AG10803 (cell line): ENCODE measurements around the gene RNF11.
A peak's percentile ranks its signal among the peaks of the same experiment; 100 is the strongest.
"Not testable (repeated sequence)": the region's sequence is repeated elsewhere in the genome, so short reads cannot be mapped to it uniquely, and the experiment has no call there.

Experiments used
- DNase-seq: peaks from one replicate; pipeline ENCODE4 v3.0.0; 2010; ENCODE audit warnings: low read depth
- H3K4me3 ChIP-seq: 2 replicates; pipeline ENCODE4 v1.5.1; 2011; ENCODE audit warnings: mild to moderate bottlenecking, low read length, control low read depth
- CTCF ChIP-seq: conservative IDR thresholded peaks from 2 replicates; pipeline ENCODE4 v1.5.1; 2011; ENCODE audit warnings: mild to moderate bottlenecking, low read length, control low read depth, inconsistent platforms

RNF11 gene

GRCh38 chr1:51238034-51238403, 1.9 kb downstream of the RNF11 start:
- TF ChIP-seq CTCF: no peak
- peak overlapping the region; percentile 81 for H3K4me3 ChIP-seq
- DNase-seq: no peak

DNA sequence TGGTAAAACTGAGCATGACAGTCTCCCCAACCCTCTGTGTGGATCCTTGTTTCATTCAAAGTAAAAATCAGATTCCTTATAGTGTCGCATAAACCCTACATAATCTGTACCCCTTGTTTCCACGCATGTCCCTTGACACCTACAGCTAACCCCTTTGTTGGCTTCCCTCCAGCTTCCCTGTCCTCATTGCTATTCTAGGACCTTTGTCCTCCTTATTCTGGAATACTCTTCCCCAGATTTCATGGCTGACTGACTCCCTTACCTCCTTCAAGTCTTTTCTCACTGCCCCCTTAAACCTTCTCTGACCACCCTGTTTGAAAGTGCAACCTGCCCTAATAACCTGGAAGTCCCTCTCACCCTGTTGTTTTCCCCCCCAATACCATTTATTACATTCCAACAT, 4.0 kb downstream of the RNF11 start:
- TF ChIP-seq CTCF: no peak
- DNase-seq: no peak
- no peak overlapping the region for H3K4me3 ChIP-seq

- no peak for TF ChIP-seq CTCF
- DNase-seq: no peak
- H3K4me3 ChIP-seq: no peak overlapping the region
Observed at GRCh38 chr1:51241119-51241518, 5.0 kb downstream of the RNF11 start.

GRCh38 chr1:51242546-51242945, 6.5 kb downstream of the RNF11 start:
- no peak for DNase-seq
- TF ChIP-seq CTCF: no peak
- no peak overlapping the region for H3K4me3 ChIP-seq

GRCh38 chr1:51247022-51247421, 10.9 kb downstream of the RNF11 start:
- DNase-seq: no peak
- TF ChIP-seq CTCF: no peak
- no peak overlapping the region for H3K4me3 ChIP-seq

GRCh38 chr1:51247499-51247898, 11.4 kb downstream of the RNF11 start:
- no peak for TF ChIP-seq CTCF
- no peak overlapping the region for H3K4me3 ChIP-seq
- DNase-seq: no peak

- no peak overlapping the region for H3K4me3 ChIP-seq
- no peak for TF ChIP-seq CTCF
- DNase-seq: no peak
Observed at GRCh38 chr1:51249445-51249844, 13.4 kb downstream of the RNF11 start.

DNA sequence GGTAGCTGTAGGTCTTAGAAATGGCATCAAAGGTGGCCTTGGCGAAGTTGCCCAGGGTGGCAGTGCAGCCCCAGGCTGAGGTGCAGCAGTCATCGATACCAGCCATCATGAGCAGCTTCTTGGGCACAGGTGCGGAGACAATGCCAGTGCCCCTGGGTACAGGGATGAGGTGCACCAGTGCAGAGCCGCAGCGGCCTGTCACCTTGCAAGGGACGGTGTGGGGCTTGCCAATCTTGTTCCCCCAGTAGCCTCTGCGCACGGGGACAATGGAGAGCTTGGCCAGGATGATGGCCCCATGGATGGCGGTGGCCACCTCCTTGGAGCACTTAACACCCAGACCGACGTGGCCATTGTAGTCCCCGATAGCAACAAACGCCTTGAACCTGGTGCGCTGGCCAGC, 14.7 kb downstream of the RNF11 start:
- not testable (repeated sequence) for H3K4me3 ChIP-seq, DNase-seq

DNA sequence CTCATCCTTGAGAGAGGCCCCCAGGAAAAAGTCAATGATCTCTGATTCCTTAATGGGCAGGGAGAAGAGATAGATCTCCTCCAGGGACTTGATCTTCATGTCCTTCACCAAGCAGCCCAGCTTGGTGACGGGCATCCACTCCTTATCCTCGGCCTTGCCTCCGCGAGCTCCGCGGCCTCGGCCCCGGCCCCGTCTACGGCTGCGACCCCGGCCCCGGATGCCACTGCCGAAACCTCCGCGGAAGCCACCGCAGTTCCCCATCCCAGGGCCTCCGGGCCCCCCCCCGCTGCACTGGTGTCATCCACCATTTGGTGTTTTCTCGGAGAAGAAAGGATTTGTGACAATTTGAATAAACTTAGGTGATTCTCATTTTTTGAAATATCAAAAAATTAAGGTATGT, 15.1 kb downstream of the RNF11 start:
- not testable (repeated sequence) for DNase-seq, H3K4me3 ChIP-seq
